AG04450 (cell line): Measurements from ENCODE around the gene MISP. TPM values are rescaled to one million over a fixed set of nuclear protein-coding genes. Genes with fewer than 3 reads are reported as not detected.

ENCODE experiments used
- CTCF ChIA-PET: fragments of 300-600, 350-600 bp; formaldehyde crosslinking; extraction: SDS; loops from one replicate; lab custom pipeline; 2022; ENCODE audit warnings: antibody characterized with exemption, inconsistent platforms; lab: Charles Lee
- POLR2A ChIA-PET: fragments of 350-600 bp; formaldehyde crosslinking; extraction: SDS; loops from one replicate; lab custom pipeline; 2021; ENCODE audit warnings: antibody characterized with exemption, inconsistent platforms; lab: Yijun Ruan, JAX
- DNase-seq: peaks from one replicate; pipeline ENCODE4 v3.0.0-alpha.2; 2011; ENCODE audit warnings: low read depth, low spot score
- H3K27ac ChIP-seq: one replicate; pipeline ENCODE4 v1.5.1; 2012; ENCODE audit warnings: low read depth, low read length, control low read depth
- H3K27me3 ChIP-seq: one replicate; pipeline ENCODE4 v1.6.0; 2012; ENCODE audit warnings: low read length; ENCODE audit not compliant: control insufficient read depth, insufficient read depth
- H3K4me3 ChIP-seq: 2 replicates; pipeline ENCODE4 v1.5.1; 2011; ENCODE audit warnings: mild to moderate bottlenecking, low read depth, low read length, control low read depth
- H3K9me3 ChIP-seq: 2 replicates; pipeline ENCODE4 v1.5.1; 2012; ENCODE audit warnings: low read length; ENCODE audit not compliant: control insufficient read depth, insufficient read depth
- CTCF ChIP-seq: IDR thresholded peaks from 2 replicates; pipeline ENCODE4 v1.5.1; 2011; ENCODE audit warnings: low read depth, low read length, control low read depth, inconsistent platforms
- polyA plus RNA-seq: library from polyadenylated mRNA; depleted of rRNA; stranded (reverse); fragments of >200 nt; gene quantifications from 2 replicates; pipeline ENCODE4 v1.2.3, GENCODE V29; 2011

MISP gene
- polyA plus RNA-seq, 1 experiment: 0.09 TPM

GRCh38 chr19:782185-782877 lies 31.4 kb downstream of the MISP start:
- Histone ChIP-seq H3K27ac (no peak overlapping the region), H3K27me3 (no peaks in the 10 kb centered on the region), H3K4me3 (no peak overlapping the region; the same call in 1 of the 2 replicates), H3K9me3 (peaks cover 4% of the 10 kb centered on the region; the same call in 1 of the 2 replicates)
- ChIA-PET CTCF (no interaction called here), POLR2A (no interaction called here)
- no peak for TF ChIP-seq CTCF
- DNase-seq: no peak

- ChIA-PET POLR2A (no interaction called here), CTCF (interaction anchor here (0.7 kb wide), 1 partner anchor 267 kb away, joined by 4 read pairs; no protein-coding TSS in a partner anchor)
- Histone ChIP-seq H3K27ac (no peak overlapping the region), H3K4me3 (no peak overlapping the region; the same call in 1 of the 2 replicates), H3K9me3 (peaks cover 4% of the 10 kb centered on the region; the same call in 1 of the 2 replicates), H3K27me3 (no peaks in the 10 kb centered on the region)
- no peak for TF ChIP-seq CTCF
- DNase-seq: no peak
These were observed 32.2 kb downstream of the MISP start for GRCh38 chr19:782878-783668.

GRCh38 chr19:784541-784940 lies 33.6 kb downstream of the MISP start:
- no peak for TF ChIP-seq CTCF

GRCh38 chr19:787536-787935 lies 36.6 kb downstream of the MISP start:
- Histone ChIP-seq H3K27ac (no peak overlapping the region), H3K4me3 (no peak overlapping the region), H3K9me3 (no peaks in the 10 kb centered on the region; the same call in 1 of the 2 replicates), H3K27me3 (no peaks in the 10 kb centered on the region)
- ChIA-PET POLR2A (no interaction called here), CTCF (no interaction called here)
- no peak for DNase-seq
- no peak for TF ChIP-seq CTCF

More at GRCh38 chr19:784541-784940, 33.6 kb downstream of the MISP start:
- POLR2A ChIA-PET: interaction anchor here (0.7 kb wide), 1 partner anchor 12 kb away, joined by 3 read pairs; the partner anchor contains the start of gene PTBP1
- Histone ChIP-seq H3K9me3 (peaks cover 1% of the 10 kb centered on the region; the same call in 1 of the 2 replicates), H3K4me3 (no peak overlapping the region), H3K27me3 (no peaks in the 10 kb centered on the region), H3K27ac (no peak overlapping the region)
- no peak for DNase-seq
- CTCF ChIA-PET: no interaction called here

GRCh38 chr19:788686-788982 lies 37.7 kb downstream of the MISP start:
- TF ChIP-seq CTCF: no peak
- Histone ChIP-seq H3K27ac (no peak overlapping the region), H3K27me3 (no peaks in the 10 kb centered on the region), H3K4me3 (no peak overlapping the region), H3K9me3 (no peaks in the 10 kb centered on the region; the same call in 1 of the 2 replicates)
- POLR2A ChIA-PET: no interaction called here
- no peak for DNase-seq
- CTCF ChIA-PET: no interaction called here
